NCI-H226 (cell line): ENCODE data around the gene OR13H1.
"Not testable (repeated sequence)": the region's sequence is repeated elsewhere in the genome, so short reads cannot be mapped to it uniquely, and the experiment has no call there.

Source experiments
- DNase-seq: peaks from one replicate; pipeline ENCODE4 v3.0.0-alpha.2; 2015

The OR13H1 gene

GRCh38 chrX:131543774-131544173 lies at the start of gene OR13H1:
Gene OR13H1 (plus strand): TSS chrX:131544074. CDS start chrX:131544074, 0 bp downstream.
- DNase-seq = no peak

GRCh38 chrX:131501556-131501955 lies 42.3 kb upstream of the OR13H1 start:
- DNase-seq = not testable (repeated sequence)

GRCh38 chrX:131513159-131513914 lies 30.5 kb upstream of the OR13H1 start:
- DNase-seq = no peak

GRCh38 chrX:131521824-131522223 lies 22.1 kb upstream of the OR13H1 start:
- DNase-seq = no peak

- DNase-seq = no peak
These were observed 344 bp downstream of the OR13H1 start for GRCh38 chrX:131544218-131544617.

GRCh38 chrX:131549011-131549410 lies 5.1 kb downstream of the OR13H1 start:
- DNase-seq = no peak

- not testable (repeated sequence) for DNase-seq
These were observed 8.6 kb downstream of the OR13H1 start for GRCh38 chrX:131552453-131552852.

- no peak for DNase-seq
These were observed 14.7 kb downstream of the OR13H1 start for GRCh38 chrX:131558562-131558961.

- no peak for DNase-seq
These were observed 20.8 kb downstream of the OR13H1 start for GRCh38 chrX:131564553-131565229.

GRCh38 chrX:131565909-131566308 lies 22.0 kb downstream of the OR13H1 start:
- no peak for DNase-seq

GRCh38 chrX:131571348-131571747 lies 27.5 kb downstream of the OR13H1 start:
- no peak for DNase-seq

GRCh38 chrX:131572372-131573014 lies 28.6 kb downstream of the OR13H1 start:
- no peak for DNase-seq

GRCh38 chrX:131577413-131577812 lies 33.5 kb downstream of the OR13H1 start:
- no peak for DNase-seq

- no peak for DNase-seq
These were observed 34.3 kb downstream of the OR13H1 start for GRCh38 chrX:131577999-131578734.

- DNase-seq = not testable (repeated sequence)
These were observed 35.0 kb downstream of the OR13H1 start for GRCh38 chrX:131578735-131579367.

GRCh38 chrX:131588995-131589394 lies 45.1 kb downstream of the OR13H1 start:
- DNase-seq = peak; percentile 33
